GM18858 (cell line): ENCODE measurements around the gene PRXL2A.
"Not testable (repeated sequence)": the region's sequence is repeated elsewhere in the genome, so short reads cannot be mapped to it uniquely, and the experiment has no call there.

Experiments
- ATAC-seq: cut with Tn5 transposase; IDR thresholded peaks from one replicate; pipeline ENCODE4 v1.9.1; 2021; ENCODE audit not compliant: unreplicated experiment

The PRXL2A gene

GRCh38 chr10:80473692-80474596 is 65.6 kb downstream of the PRXL2A start:
- no peak for ATAC-seq

DNA sequence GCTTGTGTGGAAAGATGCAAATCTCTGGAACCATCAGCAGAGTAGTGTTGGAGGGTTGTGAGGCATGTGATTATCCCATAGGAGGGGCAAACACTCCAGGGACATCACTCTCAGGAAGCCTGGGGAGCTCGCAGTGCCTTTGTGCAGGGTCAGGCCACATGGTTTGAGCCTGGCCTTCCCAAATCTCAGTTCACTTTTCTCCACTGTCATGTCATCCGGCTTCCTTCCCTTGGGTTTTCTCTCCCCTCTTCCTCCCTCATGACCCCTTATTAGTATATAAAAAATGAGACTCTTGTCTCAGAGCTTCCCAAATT is 66.2 kb downstream of the PRXL2A start:
- ATAC-seq, result no peak

DNA sequence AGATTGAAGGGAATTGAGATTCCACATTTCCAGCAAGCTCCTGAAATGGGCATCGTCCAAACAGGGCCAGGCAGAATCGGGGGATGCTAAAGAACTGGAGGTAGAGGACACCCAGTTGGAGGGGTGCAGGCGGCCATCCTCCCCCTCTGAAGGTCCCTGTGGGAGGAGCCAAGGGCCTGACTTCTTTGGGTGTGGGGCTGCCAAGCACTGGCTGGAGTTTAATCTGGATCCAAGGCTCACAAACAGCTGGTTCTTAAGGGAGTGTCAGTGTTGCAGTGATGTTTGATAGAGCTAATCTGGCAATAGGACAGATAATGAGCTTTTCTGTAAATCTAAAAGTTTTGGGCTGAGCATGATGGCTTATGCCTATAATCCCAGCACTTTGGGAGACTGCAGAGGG is 66.6 kb downstream of the PRXL2A start:
- no peak for ATAC-seq

DNA sequence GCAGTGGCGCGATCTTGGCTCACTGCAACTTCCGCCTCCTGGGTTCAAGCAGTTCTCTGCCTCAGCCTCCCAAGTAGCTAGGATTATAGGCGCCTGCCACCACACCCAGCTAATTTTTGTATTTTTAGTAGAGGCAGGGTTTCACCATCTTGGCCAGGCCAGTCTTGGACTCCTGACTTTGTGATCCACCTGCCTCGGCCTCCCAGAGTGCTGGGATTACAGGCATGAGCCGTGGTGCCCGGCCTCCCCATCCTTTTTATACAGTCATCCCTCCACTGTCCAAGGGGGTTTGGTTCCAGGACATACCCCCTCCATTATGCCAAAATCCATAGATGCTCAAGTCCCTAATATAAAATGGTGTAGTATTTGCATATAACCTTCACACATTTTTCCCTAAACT is 67.3 kb downstream of the PRXL2A start:
- ATAC-seq, result not testable (repeated sequence)

DNA sequence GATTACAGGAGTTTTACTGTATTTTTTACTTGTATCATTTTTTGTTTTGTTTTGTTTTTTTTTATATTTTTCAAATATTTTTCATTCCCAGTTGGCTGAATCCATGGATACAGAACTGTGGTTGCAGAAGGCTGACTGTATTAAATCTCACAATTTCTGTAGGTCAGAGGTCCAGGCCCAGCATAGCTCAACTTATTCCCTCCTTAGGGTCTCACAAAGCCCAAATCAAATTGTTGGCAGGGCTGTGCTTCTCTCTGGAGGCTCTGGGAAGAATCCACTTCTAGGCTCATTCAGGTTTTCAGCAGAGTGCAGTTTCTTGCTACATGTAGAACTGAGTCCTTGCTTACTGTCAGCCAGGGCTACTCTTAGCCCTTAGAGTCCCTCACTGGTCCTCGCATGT is 68.3 kb downstream of the PRXL2A start:
- ATAC-seq, result no peak

DNA sequence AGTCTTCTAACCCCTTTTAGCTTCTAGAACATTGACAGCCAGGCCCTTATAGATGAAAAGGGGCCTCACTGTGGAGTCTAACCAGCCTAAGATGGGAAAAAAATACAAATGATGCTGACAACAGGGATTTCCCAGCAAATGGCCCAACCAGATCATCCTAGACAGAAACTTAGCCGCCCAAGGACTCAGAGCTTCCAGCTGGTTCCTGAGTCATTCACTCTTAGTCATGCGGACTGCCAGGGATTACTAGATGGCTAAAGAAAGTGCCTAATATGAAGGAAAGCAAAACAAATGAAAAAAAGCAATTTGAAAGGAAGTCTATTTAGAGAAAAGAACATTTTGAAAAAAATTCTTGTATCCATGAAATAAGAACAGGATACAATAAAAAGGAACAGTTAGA is 69.5 kb downstream of the PRXL2A start:
- no peak for ATAC-seq

DNA sequence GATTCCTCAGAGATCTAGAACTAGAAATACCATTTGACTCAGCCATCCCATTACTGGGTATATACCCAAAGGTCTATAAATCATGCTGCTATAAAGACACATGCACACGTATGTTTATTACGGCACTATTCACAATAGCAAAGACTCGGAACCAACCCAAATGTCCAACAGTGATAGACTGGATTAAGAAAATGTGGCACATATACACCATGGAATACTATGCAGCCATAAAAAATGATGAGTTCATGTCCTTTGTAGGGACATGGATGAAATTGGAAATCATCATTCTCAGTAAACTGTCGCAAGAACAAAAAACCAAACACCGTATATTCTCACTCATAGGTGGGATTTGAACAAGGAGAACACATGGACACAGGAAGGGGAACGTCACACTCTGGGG is 72.0 kb downstream of the PRXL2A start:
- not testable (repeated sequence) for ATAC-seq

DNA sequence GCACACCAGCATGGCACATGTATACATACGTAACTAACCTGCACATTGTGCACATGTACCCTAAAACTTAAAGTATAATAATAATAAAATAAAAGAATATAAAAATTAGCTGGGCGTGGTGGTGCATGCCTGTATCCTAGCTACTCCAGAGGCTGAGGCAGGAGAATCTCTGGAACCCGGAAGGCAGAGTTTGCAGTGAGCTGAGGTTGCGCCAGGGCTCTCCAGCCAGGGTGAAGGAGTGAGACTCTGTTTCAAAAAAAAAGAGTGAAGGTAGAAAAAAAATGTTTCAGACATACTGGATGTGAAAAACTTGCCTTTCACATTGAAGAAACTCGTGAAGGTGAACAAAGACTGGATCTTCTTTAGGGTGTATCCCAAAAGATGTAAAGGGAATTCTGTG is 72.5 kb downstream of the PRXL2A start:
- ATAC-seq, result no peak

GRCh38 chr10:80484243-80484642 is 75.9 kb downstream of the PRXL2A start:
- ATAC-seq, result no peak

DNA sequence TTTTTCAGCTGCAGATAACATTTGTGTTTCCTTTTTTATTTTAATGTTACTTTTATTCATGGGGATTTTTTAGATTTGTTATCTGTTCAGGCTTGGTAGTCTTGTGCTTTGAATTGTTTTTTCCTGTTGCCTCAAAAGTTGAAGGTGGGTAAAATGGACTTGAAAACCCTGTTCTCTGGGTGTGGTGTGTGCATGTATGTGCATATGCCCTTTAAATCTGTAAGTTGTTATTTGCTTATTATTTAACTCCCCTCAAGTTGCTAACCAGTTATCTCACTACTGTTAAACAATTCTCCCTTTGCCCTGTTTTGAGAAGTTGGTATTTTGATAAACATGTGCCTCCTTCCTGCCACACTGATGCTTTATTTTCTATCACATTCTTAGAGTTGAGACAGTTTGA is 76.3 kb downstream of the PRXL2A start:
- no peak for ATAC-seq

GRCh38 chr10:80485076-80485945 is 77.0 kb downstream of the PRXL2A start:
- ATAC-seq, result no peak

DNA sequence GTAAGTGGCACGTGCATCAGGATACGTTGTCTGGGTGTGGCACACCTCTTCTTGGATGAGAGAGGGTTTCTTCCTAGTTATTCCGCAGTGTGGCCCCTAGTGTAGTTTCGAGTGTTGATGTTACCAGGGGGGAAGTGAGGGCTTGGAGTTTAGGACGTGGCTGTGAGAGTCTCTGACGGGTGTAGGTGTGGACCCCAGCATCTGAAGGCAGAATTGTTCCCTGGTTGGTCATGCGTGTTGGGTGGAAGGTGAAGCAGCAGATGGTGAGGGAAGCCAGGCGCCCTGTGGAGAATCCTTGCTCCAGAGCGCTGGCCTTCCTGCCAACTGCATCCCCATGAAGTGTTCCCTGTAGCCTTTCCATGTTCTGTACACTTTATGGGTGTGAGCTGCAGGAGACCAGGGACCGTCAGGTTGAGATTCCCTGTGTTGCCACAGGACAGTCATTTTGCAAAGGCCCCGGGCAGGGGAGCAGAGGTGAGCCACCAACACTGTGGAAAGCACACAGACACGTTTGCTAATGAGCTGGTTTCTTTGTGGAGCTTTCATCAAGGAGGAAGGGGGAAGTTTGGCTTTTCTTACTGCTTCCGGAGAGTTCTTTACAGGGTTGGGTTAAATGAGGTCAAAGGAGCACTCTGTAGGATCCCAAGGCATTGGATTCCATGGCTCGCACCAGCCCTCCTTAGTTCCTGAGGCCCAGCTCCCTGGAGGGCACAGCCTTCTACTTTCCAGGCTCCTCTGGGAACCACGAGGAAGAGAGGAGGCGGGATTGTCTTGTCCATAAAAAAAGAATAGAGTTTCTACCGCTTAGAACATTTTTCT is 77.8 kb downstream of the PRXL2A start:
- ATAC-seq, result no peak
